Cardiac muscle cell (in vitro differentiated cells and primary cell): ENCODE measurements around the gene ARID3A. TPM values are rescaled to one million over a fixed set of nuclear protein-coding genes. Genes with fewer than 3 reads are reported as not detected.
A peak's percentile ranks its signal among the peaks of the same experiment; 100 is the strongest.
"Not testable (repeated sequence)": the region's sequence is repeated elsewhere in the genome, so short reads cannot be mapped to it uniquely, and the experiment has no call there.

Experiments
- DNase-seq, 2 donors: peaks; one replicate each; pipeline versions ENCODE4 v3.0.0 to v3.0.0-alpha.2; 2010 to 2017; ENCODE audit warnings: low read depth in 1 of 2, low spot score in 1 of 2
- H3K27ac ChIP-seq: fragments of 200-600 bp; sonication (generic); 2 replicates; pipeline ENCODE4 v1.5.1; 2016
- H3K27me3 ChIP-seq: fragments of 200-600 bp; sonication (generic); 2 replicates; pipeline ENCODE4 v1.6.0; 2016; ENCODE audit warnings: control low read depth
- H3K36me3 ChIP-seq: fragments of 200-600 bp; sonication (generic); 2 replicates; pipeline ENCODE4 v1.5.1; 2016; ENCODE audit warnings: control low read depth
- H3K4me1 ChIP-seq: fragments of 200-600 bp; sonication (generic); 2 replicates; pipeline ENCODE4 v1.8.1; 2017; ENCODE audit warnings: low read depth, mild to moderate bottlenecking, mixed run types
- H3K4me3 ChIP-seq: fragments of 200-600 bp; sonication (generic); 2 replicates; pipeline ENCODE4 v1.5.1; 2016; ENCODE audit warnings: mild to moderate bottlenecking
- H3K9me3 ChIP-seq: fragments of 200-600 bp; sonication (generic); 2 replicates; pipeline ENCODE4 v1.5.1; 2017; ENCODE audit warnings: low read depth, mild to moderate bottlenecking, control low read depth
- polyA plus RNA-seq: library from polyadenylated mRNA; unstranded; fragments of >200 nt; fragmentation: Nextera tagmentation; extraction: Ambion mirVana; gene quantifications from 2 replicates; pipeline ENCODE4 v1.2.1, GENCODE V29; 2016
- total RNA-seq: library from RNA; depleted of rRNA; stranded (reverse); fragments of >200 nt; gene quantifications from 2 replicates; pipeline ENCODE4 v1.2.3, GENCODE V29; 2016
- TF ChIP-seq, protein P1 (sequence below): IDR thresholded peaks from 2 replicates; pipeline ENCODE4 v1.5.1; 2012; ENCODE audit warnings: low read depth, mild to moderate bottlenecking, low read length

Gene ARID3A, protein sequence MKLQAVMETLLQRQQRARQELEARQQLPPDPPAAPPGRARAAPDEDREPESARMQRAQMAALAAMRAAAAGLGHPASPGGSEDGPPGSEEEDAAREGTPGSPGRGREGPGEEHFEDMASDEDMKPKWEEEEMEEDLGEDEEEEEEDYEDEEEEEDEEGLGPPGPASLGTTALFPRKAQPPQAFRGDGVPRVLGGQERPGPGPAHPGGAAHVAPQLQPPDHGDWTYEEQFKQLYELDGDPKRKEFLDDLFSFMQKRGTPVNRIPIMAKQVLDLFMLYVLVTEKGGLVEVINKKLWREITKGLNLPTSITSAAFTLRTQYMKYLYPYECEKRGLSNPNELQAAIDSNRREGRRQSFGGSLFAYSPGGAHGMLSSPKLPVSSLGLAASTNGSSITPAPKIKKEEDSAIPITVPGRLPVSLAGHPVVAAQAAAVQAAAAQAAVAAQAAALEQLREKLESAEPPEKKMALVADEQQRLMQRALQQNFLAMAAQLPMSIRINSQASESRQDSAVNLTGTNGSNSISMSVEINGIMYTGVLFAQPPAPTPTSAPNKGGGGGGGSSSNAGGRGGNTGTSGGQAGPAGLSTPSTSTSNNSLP
- total RNA-seq (59.7 and 62.3 TPM in 2 replicates), polyA plus RNA-seq (39.1 and 48.7 TPM in 2 replicates)

DNA sequence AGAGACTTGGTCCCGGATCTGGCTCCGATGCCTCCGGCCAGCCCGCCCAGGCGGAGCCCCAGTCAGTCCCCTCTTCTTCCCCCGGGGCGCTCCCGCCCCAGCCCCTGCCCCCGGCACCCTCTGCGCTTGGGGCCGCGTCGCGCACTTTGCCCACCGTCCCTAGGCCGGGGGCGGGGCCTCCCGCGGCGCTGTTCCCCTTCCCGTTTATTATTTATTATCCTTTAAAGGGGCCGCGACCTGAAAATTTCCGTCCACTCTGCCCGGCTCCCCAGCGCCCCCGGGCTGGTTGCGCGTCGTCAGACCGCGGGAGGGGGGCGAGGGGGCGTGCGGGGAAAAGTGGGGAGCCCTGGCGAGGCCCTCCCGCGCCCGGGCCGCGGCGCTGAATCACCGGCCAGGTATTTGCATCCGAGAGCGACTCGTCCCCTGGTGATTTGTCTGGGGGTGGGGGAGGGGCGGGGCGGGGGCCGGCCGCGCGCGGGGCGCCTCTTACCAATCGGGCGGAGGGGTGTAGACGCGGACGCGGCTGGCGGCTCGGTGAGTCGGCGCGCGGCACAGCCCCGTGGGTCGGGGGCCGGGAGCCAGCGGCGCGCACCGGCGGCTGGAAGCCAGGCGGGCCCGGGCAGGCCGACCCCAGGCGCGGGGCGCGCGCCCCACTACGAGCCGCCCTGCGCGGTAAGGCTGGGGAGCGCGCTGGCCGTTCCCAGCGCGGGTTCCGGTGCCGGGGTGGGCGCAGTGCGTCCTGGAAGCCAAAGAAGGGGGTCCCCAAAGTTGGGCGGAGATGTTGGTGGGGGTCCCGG is at the start of gene ARID3A:
Gene ARID3A (plus strand): TSS at position 510 of the 797 bp plus-strand sequence. CDS start 3,494 bp downstream, outside the sequence.
- H3K27me3 ChIP-seq, result peaks cover 8% of the 10 kb centered on the region
- no peaks in the 10 kb centered on the region for H3K9me3 ChIP-seq
- peak within 1 kb of the TSS; percentile 86 for H3K27ac ChIP-seq
- TF ChIP-seq, protein P1, sequence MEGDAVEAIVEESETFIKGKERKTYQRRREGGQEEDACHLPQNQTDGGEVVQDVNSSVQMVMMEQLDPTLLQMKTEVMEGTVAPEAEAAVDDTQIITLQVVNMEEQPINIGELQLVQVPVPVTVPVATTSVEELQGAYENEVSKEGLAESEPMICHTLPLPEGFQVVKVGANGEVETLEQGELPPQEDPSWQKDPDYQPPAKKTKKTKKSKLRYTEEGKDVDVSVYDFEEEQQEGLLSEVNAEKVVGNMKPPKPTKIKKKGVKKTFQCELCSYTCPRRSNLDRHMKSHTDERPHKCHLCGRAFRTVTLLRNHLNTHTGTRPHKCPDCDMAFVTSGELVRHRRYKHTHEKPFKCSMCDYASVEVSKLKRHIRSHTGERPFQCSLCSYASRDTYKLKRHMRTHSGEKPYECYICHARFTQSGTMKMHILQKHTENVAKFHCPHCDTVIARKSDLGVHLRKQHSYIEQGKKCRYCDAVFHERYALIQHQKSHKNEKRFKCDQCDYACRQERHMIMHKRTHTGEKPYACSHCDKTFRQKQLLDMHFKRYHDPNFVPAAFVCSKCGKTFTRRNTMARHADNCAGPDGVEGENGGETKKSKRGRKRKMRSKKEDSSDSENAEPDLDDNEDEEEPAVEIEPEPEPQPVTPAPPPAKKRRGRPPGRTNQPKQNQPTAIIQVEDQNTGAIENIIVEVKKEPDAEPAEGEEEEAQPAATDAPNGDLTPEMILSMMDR, result no peak
- peaks cover 8% of the 10 kb centered on the region for H3K36me3 ChIP-seq
- H3K4me1 ChIP-seq, result peaks cover 3% of the 10 kb centered on the region
- DNase-seq, result peak; percentile 86 to 90
- peak within 1 kb of the TSS; percentile 98 for H3K4me3 ChIP-seq

GRCh38 chr19:876089-876488 is 49.7 kb upstream of the ARID3A start:
- TF ChIP-seq, protein P1, result no peak
- H3K36me3 ChIP-seq, result peaks cover 4% of the 10 kb centered on the region

GRCh38 chr19:876780-877314 is 49.0 kb upstream of the ARID3A start:
- peaks cover 12% of the 10 kb centered on the region for H3K36me3 ChIP-seq
- no peak overlapping the region for H3K27ac ChIP-seq
- H3K27me3 ChIP-seq, result no peaks in the 10 kb centered on the region
- H3K4me1 ChIP-seq, result no peaks in the 10 kb centered on the region
- DNase-seq, result no peak
- H3K4me3 ChIP-seq, result no peak overlapping the region
- H3K9me3 ChIP-seq, result no peaks in the 10 kb centered on the region
- TF ChIP-seq, protein P1, result no peak

More at GRCh38 chr19:876089-876488, 49.7 kb upstream of the ARID3A start:
- Histone ChIP-seq H3K9me3 (no peaks in the 10 kb centered on the region), H3K27me3 (no peaks in the 10 kb centered on the region), H3K4me3 (no peak overlapping the region), H3K4me1 (no peaks in the 10 kb centered on the region), H3K27ac (no peak overlapping the region)
- no peak for DNase-seq

- not testable (repeated sequence) for H3K9me3 ChIP-seq, H3K4me1 ChIP-seq, H3K4me3 ChIP-seq, H3K27me3 ChIP-seq, DNase-seq, H3K27ac ChIP-seq
- peaks cover 12% of the 10 kb centered on the region for H3K36me3 ChIP-seq
These were observed 47.7 kb upstream of the ARID3A start for GRCh38 chr19:877992-878660.

GRCh38 chr19:878751-879561 is 46.9 kb upstream of the ARID3A start:
- H3K36me3 ChIP-seq, result peaks cover 12% of the 10 kb centered on the region

More at GRCh38 chr19:878751-879561, 46.9 kb upstream of the ARID3A start:
- H3K27me3 ChIP-seq, DNase-seq, H3K27ac ChIP-seq, H3K9me3 ChIP-seq, H3K4me1 ChIP-seq, H3K4me3 ChIP-seq: not testable (repeated sequence)
